Measurements from ENCODE around the gene TTLL10. TPM values are rescaled to one million over a fixed set of nuclear protein-coding genes. Genes with fewer than 3 reads are reported as not detected.

The TTLL10 gene
- total and polyA plus RNA-seq, 2 experiments from 2014 or later = 0.45 TPM; not detected in 1

- Histone ChIP-seq H3F3A (replicated peaks; ENCODE audit: low read depth) (peaks cover 2% of the 10 kb centered on the region; the same call in 1 of the 2 replicates), H3K36me3 (ENCODE audit: insufficient read depth) (no peaks in the 10 kb centered on the region), H4K20me1 (replicated peaks; ENCODE audit: insufficient read depth) (no peaks in the 10 kb centered on the region), H3K27me3 (ENCODE audit: insufficient read depth) (no peaks in the 10 kb centered on the region), H3K27ac (ENCODE audit: low read depth) (no peak overlapping the region), H3K4me2 (no peak overlapping the region), H3K4me3 (no peak overlapping the region), H3K9me2 (ENCODE audit: insufficient read depth) (no peaks in the 10 kb centered on the region), H3K79me2 (replicated peaks; ENCODE audit: insufficient read depth) (no peaks in the 10 kb centered on the region), H3K4me1 (ENCODE audit: insufficient read depth) (no peaks in the 10 kb centered on the region), H2AFZ (no peak overlapping the region)
- Mint-ChIP-seq H3K9me3 (peaks cover 8% of the 10 kb centered on the region; the same call in 2 of the 3 replicates), H3K4me1 (peaks cover 2% of the 10 kb centered on the region; the same call in 1 of the 3 replicates), H3K27ac (no peak overlapping the region), H3K4me3 (no peak overlapping the region), H3K36me3 (ENCODE audit: low read depth) (no peaks in the 10 kb centered on the region), H3K27me3 (ENCODE audit: insufficient read depth, low read depth, poor library complexity) (peaks cover 8% of the 10 kb centered on the region)
- ATAC-seq (no peak), DNase-seq (ENCODE audit: low spot score) (no peak)
- TF ChIP-seq EZH2 (IDR thresholded peaks at IDR 0.05; ENCODE audit: low read depth, unreplicated experiment) (no peak), EZH2phosphoT487 (IDR thresholded peaks at IDR 0.05; ENCODE audit: unreplicated experiment) (no peak), POLR2AphosphoS5 (IDR thresholded peaks at IDR 0.05; ENCODE audit: low read depth) (no peak), CTCF (conservative IDR thresholded peaks at IDR 0.05; ENCODE audit: low read depth in 2 of 2) (no peak), NANOG (IDR thresholded peaks at IDR 0.05; ENCODE audit: borderline replicate concordance) (no peak), REST (IDR thresholded peaks at IDR 0.05; ENCODE audit: unreplicated experiment) (no peak), CREB1 (CRISPR knock-in tag; IDR thresholded peaks at IDR 0.05; ENCODE audit: low read depth) (no peak), ZNF331 (CRISPR knock-in tag; IDR thresholded peaks at IDR 0.05; ENCODE audit: low read depth) (no peak), STAT1 (IDR thresholded peaks at IDR 0.05; ENCODE audit: unreplicated experiment) (no peak)
- TF ChIP-seq, protein P1, sequence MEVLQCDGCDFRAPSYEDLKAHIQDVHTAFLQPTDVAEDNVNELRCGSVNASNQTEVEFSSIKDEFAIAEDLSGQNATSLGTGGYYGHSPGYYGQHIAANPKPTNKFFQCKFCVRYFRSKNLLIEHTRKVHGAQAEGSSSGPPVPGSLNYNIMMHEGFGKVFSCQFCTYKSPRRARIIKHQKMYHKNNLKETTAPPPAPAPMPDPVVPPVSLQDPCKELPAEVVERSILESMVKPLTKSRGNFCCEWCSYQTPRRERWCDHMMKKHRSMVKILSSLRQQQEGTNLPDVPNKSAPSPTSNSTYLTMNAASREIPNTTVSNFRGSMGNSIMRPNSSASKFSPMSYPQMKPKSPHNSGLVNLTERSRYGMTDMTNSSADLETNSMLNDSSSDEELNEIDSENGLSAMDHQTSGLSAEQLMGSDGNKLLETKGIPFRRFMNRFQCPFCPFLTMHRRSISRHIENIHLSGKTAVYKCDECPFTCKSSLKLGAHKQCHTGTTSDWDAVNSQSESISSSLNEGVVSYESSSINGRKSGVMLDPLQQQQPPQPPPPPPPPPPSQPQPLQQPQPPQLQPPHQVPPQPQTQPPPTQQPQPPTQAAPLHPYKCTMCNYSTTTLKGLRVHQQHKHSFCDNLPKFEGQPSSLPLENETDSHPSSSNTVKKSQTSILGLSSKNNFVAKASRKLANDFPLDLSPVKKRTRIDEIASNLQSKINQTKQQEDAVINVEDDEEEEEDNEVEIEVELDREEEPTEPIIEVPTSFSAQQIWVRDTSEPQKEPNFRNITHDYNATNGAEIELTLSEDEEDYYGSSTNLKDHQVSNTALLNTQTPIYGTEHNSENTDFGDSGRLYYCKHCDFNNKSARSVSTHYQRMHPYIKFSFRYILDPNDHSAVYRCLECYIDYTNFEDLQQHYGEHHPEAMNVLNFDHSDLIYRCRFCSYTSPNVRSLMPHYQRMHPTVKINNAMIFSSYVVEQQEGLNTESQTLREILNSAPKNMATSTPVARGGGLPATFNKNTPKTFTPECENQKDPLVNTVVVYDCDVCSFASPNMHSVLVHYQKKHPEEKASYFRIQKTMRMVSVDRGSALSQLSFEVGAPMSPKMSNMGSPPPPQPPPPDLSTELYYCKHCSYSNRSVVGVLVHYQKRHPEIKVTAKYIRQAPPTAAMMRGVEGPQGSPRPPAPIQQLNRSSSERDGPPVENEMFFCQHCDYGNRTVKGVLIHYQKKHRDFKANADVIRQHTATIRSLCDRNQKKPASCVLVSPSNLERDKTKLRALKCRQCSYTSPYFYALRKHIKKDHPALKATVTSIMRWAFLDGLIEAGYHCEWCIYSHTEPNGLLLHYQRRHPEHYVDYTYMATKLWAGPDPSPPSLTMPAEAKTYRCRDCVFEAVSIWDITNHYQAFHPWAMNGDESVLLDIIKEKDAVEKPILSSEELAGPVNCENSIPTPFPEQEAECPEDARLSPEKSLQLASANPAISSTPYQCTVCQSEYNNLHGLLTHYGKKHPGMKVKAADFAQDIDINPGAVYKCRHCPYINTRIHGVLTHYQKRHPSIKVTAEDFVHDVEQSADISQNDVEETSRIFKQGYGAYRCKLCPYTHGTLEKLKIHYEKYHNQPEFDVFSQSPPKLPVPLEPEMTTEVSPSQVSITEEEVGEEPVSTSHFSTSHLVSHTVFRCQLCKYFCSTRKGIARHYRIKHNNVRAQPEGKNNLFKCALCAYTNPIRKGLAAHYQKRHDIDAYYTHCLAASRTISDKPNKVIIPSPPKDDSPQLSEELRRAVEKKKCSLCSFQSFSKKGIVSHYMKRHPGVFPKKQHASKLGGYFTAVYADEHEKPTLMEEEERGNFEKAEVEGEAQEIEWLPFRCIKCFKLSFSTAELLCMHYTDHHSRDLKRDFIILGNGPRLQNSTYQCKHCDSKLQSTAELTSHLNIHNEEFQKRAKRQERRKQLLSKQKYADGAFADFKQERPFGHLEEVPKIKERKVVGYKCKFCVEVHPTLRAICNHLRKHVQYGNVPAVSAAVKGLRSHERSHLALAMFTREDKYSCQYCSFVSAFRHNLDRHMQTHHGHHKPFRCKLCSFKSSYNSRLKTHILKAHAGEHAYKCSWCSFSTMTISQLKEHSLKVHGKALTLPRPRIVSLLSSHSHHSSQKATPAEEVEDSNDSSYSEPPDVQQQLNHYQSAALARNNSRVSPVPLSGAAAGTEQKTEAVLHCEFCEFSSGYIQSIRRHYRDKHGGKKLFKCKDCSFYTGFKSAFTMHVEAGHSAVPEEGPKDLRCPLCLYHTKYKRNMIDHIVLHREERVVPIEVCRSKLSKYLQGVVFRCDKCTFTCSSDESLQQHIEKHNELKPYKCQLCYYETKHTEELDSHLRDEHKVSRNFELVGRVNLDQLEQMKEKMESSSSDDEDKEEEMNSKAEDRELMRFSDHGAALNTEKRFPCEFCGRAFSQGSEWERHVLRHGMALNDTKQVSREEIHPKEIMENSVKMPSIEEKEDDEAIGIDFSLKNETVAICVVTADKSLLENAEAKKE (CRISPR knock-in tag; IDR thresholded peaks at IDR 0.05) = no peak
Observed at GRCh38 chr1:1125945-1126344, 47.7 kb upstream of the TTLL10 start.

Data from GM23338 (cell line).